Esophagus squamous epithelium (tissue), 5 donors: ENCODE measurements around the gene PPP1R9A. TPM values are rescaled to one million over a fixed set of nuclear protein-coding genes. Genes with fewer than 3 reads are reported as not detected.

Experiments used
- DNase-seq: peaks from one replicate; lab custom pipeline; 2025; lab: John Stamatoyannopoulos, UW
- H3K27ac ChIP-seq, 4 donors: fragments of 200-600 bp; sonication (generic); one replicate each; pipeline ENCODE4 v1.5.1; 2016 to 2019; ENCODE audit warnings: mild to moderate bottlenecking in 1 of 4
- H3K27me3 ChIP-seq, 4 donors: fragments of 200-600 bp; sonication (generic); 1 replicate in 3 of 4; 2 replicates in 1 of 4; pipeline versions ENCODE4 v1.5.1 to v1.6.0; 2017 to 2021; ENCODE audit warnings: antibody characterized with exemption in 1 of 4
- H3K36me3 ChIP-seq, 3 donors: fragments of 200-600 bp; sonication (generic); one replicate each; pipeline ENCODE4 v1.5.1; 2016 to 2019
- H3K4me1 ChIP-seq, 3 donors: fragments of 200-600 bp; sonication (generic); one replicate each; pipeline ENCODE4 v1.5.1; 2017 to 2019
- H3K4me3 ChIP-seq, 4 donors: fragments of 200-600 bp; sonication (generic); 1 replicate in 3 of 4; 2 replicates in 1 of 4; pipeline ENCODE4 v1.5.1; 2016 to 2019; ENCODE audit warnings: mild to moderate bottlenecking in 2 of 4, moderate library complexity in 1 of 4
- H3K9me3 ChIP-seq, 3 donors: fragments of 200-600 bp; sonication (generic); one replicate each; pipeline ENCODE4 v1.5.1; 2016 to 2019
- CTCF ChIP-seq, 6 experiments: fragments of 450-650 bp in 4 of 6; fragments of 200-600 bp in 2 of 6; sonication (generic) in 2 of 6; IDR thresholded peaks; one replicate each; pipeline ENCODE4 v1.5.1; 2016 to 2019; ENCODE audit warnings: antibody characterized with exemption in 6 of 6, mild to moderate bottlenecking in 4 of 6, moderate library complexity in 4 of 6
- POLR2A ChIP-seq, 4 donors: fragments of 450-650 bp; IDR thresholded peaks; one replicate each; pipeline ENCODE4 v1.6.1; 2017; ENCODE audit warnings: antibody characterized with exemption in 4 of 4, mild to moderate bottlenecking in 4 of 4, moderate library complexity in 3 of 4
- WGBS, 2 donors: methylation state at CpG; one replicate each; pipeline ENCODE4 v1.1.5; 2018; 5-methylcytosine and 5-hydroxymethylcytosine counted together
- intact Hi-C: fragments of 100-400 bp; cut with DNase I; formaldehyde crosslinking; loops from one replicate; pipeline ENCODE4 v1.15.0; 2022
- total RNA-seq, 4 donors: library from RNA; depleted of rRNA; stranded (reverse); fragments of >200 nt; gene quantifications; one replicate each; pipeline ENCODE4 v1.1.0, GENCODE V29; 2016
- donor health status: DM: yes; HTN: yes; CAD: no.

PPP1R9A gene
- total RNA-seq, 4 donors from 2014 or later, result 0.04 to 6.3 (median 1.0) TPM

- TF ChIP-seq POLR2A (IDR thresholded peaks at IDR 0.05) (no peak), CTCF (IDR thresholded peaks at IDR 0.05) (no peak)
Observed at GRCh38 chr7:95242266-95242665, 334.9 kb downstream of the PPP1R9A start.

GRCh38 chr7:95244616-95245015 lies 337.2 kb downstream of the PPP1R9A start:
- Histone ChIP-seq H3K27me3 (no peaks in the 10 kb centered on the region), H3K36me3 (no peaks in the 10 kb centered on the region), H3K27ac (no peak overlapping the region), H3K4me3 (no peak overlapping the region), H3K9me3 (no peaks in the 10 kb centered on the region), H3K4me1 (no peaks in the 10 kb centered on the region)
- DNase-seq, result no peak
- intact Hi-C loops, result no loop called here
- TF ChIP-seq POLR2A (IDR thresholded peaks at IDR 0.05) (no peak), CTCF (IDR thresholded peaks at IDR 0.05) (no peak)

More at GRCh38 chr7:95242266-95242665, 334.9 kb downstream of the PPP1R9A start:
- Histone ChIP-seq H3K27me3 (no peaks in the 10 kb centered on the region), H3K36me3 (no peaks in the 10 kb centered on the region), H3K4me3 (no peak overlapping the region), H3K9me3 (no peaks in the 10 kb centered on the region), H3K27ac (no peak overlapping the region), H3K4me1 (no peaks in the 10 kb centered on the region)
- intact Hi-C loops, result no loop called here
- WGBS, 2 donors, result 46% methylated on average over 2 of the region's 2 CpGs
- DNase-seq, result no peak

GRCh38 chr7:95245828-95246500 lies 338.6 kb downstream of the PPP1R9A start:
- H3K4me1 ChIP-seq, result no peaks in the 10 kb centered on the region
- intact Hi-C loops, result no loop called here
- H3K27me3 ChIP-seq, result no peaks in the 10 kb centered on the region
- WGBS, 2 donors, result 78 to 82% methylated on average over 5 of the region's 5 CpGs
- no peaks in the 10 kb centered on the region for H3K9me3 ChIP-seq
- H3K27ac ChIP-seq, result no peak overlapping the region
- H3K4me3 ChIP-seq, result no peak overlapping the region
- TF ChIP-seq CTCF (IDR thresholded peaks at IDR 0.05) (no peak), POLR2A (IDR thresholded peaks at IDR 0.05) (no peak)
- no peaks in the 10 kb centered on the region for H3K36me3 ChIP-seq
- DNase-seq, result no peak

GRCh38 chr7:95246831-95247370 lies 339.5 kb downstream of the PPP1R9A start:
- WGBS, 2 donors, result 0 to 2% methylated on average over 5 of the region's 5 CpGs
- no peak for DNase-seq
- Histone ChIP-seq H3K27me3 (no peaks in the 10 kb centered on the region), H3K4me1 (no peaks in the 10 kb centered on the region), H3K4me3 (no peak overlapping the region), H3K27ac (no peak overlapping the region), H3K9me3 (no peaks in the 10 kb centered on the region), H3K36me3 (no peaks in the 10 kb centered on the region)
- TF ChIP-seq CTCF (IDR thresholded peaks at IDR 0.05) (peak; percentile 27 to 64 (median 49)), POLR2A (IDR thresholded peaks at IDR 0.05) (no peak)
- intact Hi-C loops, result no loop called here

- H3K9me3 ChIP-seq, result no peaks in the 10 kb centered on the region
- no peak for TF ChIP-seq CTCF (IDR thresholded peaks at IDR 0.05)
- no peak for TF ChIP-seq POLR2A (IDR thresholded peaks at IDR 0.05)
- H3K27ac ChIP-seq, result no peak overlapping the region
- no peaks in the 10 kb centered on the region for H3K27me3 ChIP-seq
- H3K4me3 ChIP-seq, result no peak overlapping the region
- no peaks in the 10 kb centered on the region for H3K36me3 ChIP-seq
- intact Hi-C loops, result no loop called here
- no peaks in the 10 kb centered on the region for H3K4me1 ChIP-seq
- no peak for DNase-seq
- WGBS, 2 donors, result 75 to 78% methylated on average over 6 of the region's 6 CpGs
Observed at GRCh38 chr7:95250571-95250970, 343.2 kb downstream of the PPP1R9A start.
